ENCODE results near the gene UBXN1.

The UBXN1 gene

GRCh38 chr11:62648185-62648966, 30.5 kb downstream of the UBXN1 start:
- no peak for TF ChIP-seq CTCF (IDR thresholded peaks at IDR 0.05; ENCODE audit: insufficient read depth, missing control alignments)
- FAIRE-seq = no peak
- DNase-seq (ENCODE audit: insufficient read length, low spot score) = no peak

- no peak for DNase-seq (ENCODE audit: insufficient read length, low spot score)
- TF ChIP-seq CTCF (IDR thresholded peaks at IDR 0.05; ENCODE audit: insufficient read depth, missing control alignments) = no peak
- FAIRE-seq = no peak
Observed at GRCh38 chr11:62647609-62648005, 31.3 kb downstream of the UBXN1 start.

- no peak for DNase-seq (ENCODE audit: insufficient read length, low spot score)
- FAIRE-seq = no peak
- TF ChIP-seq CTCF (IDR thresholded peaks at IDR 0.05; ENCODE audit: insufficient read depth, missing control alignments) = no peak
Observed at GRCh38 chr11:62646825-62647608, 31.9 kb downstream of the UBXN1 start.

GRCh38 chr11:62645946-62646824, 32.7 kb downstream of the UBXN1 start, which contains the start of gene GANAB:
TSS of gene GANAB (minus strand) at chr11:62646613. CDS start at chr11:62646599, 14 bp downstream.
- TF ChIP-seq CTCF (IDR thresholded peaks at IDR 0.05; ENCODE audit: insufficient read depth, missing control alignments) = no peak
- DNase-seq (ENCODE audit: insufficient read length, low spot score) (peak; percentile 99), FAIRE-seq (no peak)

- FAIRE-seq (no peak), DNase-seq (ENCODE audit: insufficient read length, low spot score) (no peak)
- no peak for TF ChIP-seq CTCF (IDR thresholded peaks at IDR 0.05; ENCODE audit: insufficient read depth, missing control alignments)
Observed at GRCh38 chr11:62645671-62645945, 33.3 kb downstream of the UBXN1 start.

GRCh38 chr11:62644220-62644619, 34.7 kb downstream of the UBXN1 start:
- FAIRE-seq (no peak), DNase-seq (ENCODE audit: insufficient read length, low spot score) (no peak)
- TF ChIP-seq CTCF (IDR thresholded peaks at IDR 0.05; ENCODE audit: insufficient read depth, missing control alignments) = no peak
